22Rv1 (cell line): ENCODE data around the gene NRXN3.

ENCODE experiments used
- CTCF ChIP-seq: fragments of 450-650 bp; IDR thresholded peaks from 2 replicates; pipeline ENCODE4 v1.5.1; 2017; ENCODE audit warnings: mild to moderate bottlenecking
- ZFX ChIP-seq: fragments of 450-650 bp; IDR thresholded peaks from 2 replicates; pipeline ENCODE4 v1.6.1; 2017; ENCODE audit warnings: antibody characterized with exemption, borderline replicate concordance

- TF ChIP-seq CTCF (no peak), ZFX (no peak)
Observed at GRCh38 chr14:78530078-78530477, 359.9 kb downstream of the NRXN3 start.
